Panc1 (cell line): ENCODE data around the gene AGAP2. TPM values are rescaled to one million over a fixed set of nuclear protein-coding genes. Genes with fewer than 3 reads are reported as not detected.

ENCODE experiments used
- ATAC-seq: fragments of 200-7000 bp; cut with Tn5 transposase; 2 replicates; pipeline ENCODE4 v1.9.1; 2020; ENCODE audit warnings: mild to moderate bottlenecking, moderate library complexity
- BruUV-seq: library from RNA; stranded (reverse); fragments of 400-500 nt; replicated peaks from 2 replicates; lab custom pipeline; 2021; lab: Mats Ljungman, UMichigan
- CTCF ChIA-PET: fragments of 300-600 bp; sonication (Branson Sonifier 250); formaldehyde crosslinking; loops from one replicate; lab custom pipeline; 2022; ENCODE audit warnings: antibody characterized with exemption; lab: Charles Lee
- POLR2A ChIA-PET: fragments of 300-600 bp; sonication (Branson Sonifier 250); formaldehyde crosslinking; loops from one replicate; lab custom pipeline; 2022; ENCODE audit warnings: antibody characterized with exemption; lab: Charles Lee
- DNase-seq: peaks from one replicate; pipeline ENCODE4 v3.0.0-alpha.2; 2010; ENCODE audit warnings: low read depth, low spot score
- H3K27ac ChIP-seq: 2 replicates; pipeline ENCODE4 v1.5.1; 2011; ENCODE audit warnings: mild to moderate bottlenecking, low read length, inconsistent platforms
- H3K27me3 ChIP-seq: fragments of 200-500 bp; sonication (Bioruptor generic); 2 replicates; pipeline ENCODE4 v1.6.0; 2014; ENCODE audit warnings: low read length, inconsistent platforms; ENCODE audit not compliant: control insufficient read depth, insufficient read depth
- H3K36me3 ChIP-seq: fragments of 200-500 bp; sonication (Bioruptor generic); 2 replicates; pipeline ENCODE4 v1.5.1; 2014; ENCODE audit warnings: inconsistent platforms, mild to moderate bottlenecking, low read length, moderate library complexity; ENCODE audit not compliant: control insufficient read depth, insufficient read depth
- H3K4me1 ChIP-seq: 2 replicates; pipeline ENCODE4 v1.5.1; 2011; ENCODE audit warnings: inconsistent platforms, mild to moderate bottlenecking, low read length, moderate library complexity; ENCODE audit not compliant: control insufficient read depth, insufficient read depth
- H3K4me3 ChIP-seq, 2 experiments: 2 replicates each; pipeline ENCODE4 v1.5.1; 2011 to 2012; ENCODE audit warnings: low read depth in 2 of 2, low read length in 2 of 2, mild to moderate bottlenecking in 2 of 2, inconsistent platforms in 1 of 2, moderate library complexity in 1 of 2
- H3K9me3 ChIP-seq: fragments of 200-500 bp; sonication (Bioruptor generic); 2 replicates; pipeline ENCODE4 v1.5.1; 2014; ENCODE audit warnings: low read depth, mild to moderate bottlenecking, inconsistent platforms, low read length, moderate library complexity; ENCODE audit not compliant: control insufficient read depth, insufficient read depth
- CTCF ChIP-seq: fragments of 450-650 bp; IDR thresholded peaks from 2 replicates; pipeline ENCODE4 v1.5.1; 2017; ENCODE audit warnings: mild to moderate bottlenecking
- POLR2AphosphoS5 ChIP-seq: IDR thresholded peaks from 2 replicates; pipeline ENCODE4 v1.6.1; 2012; ENCODE audit warnings: mild to moderate bottlenecking, low read depth, low read length, moderate library complexity
- REST ChIP-seq, 2 experiments: IDR thresholded peaks; 2 replicates each; pipeline ENCODE4 v1.6.1; 2011 to 2012; ENCODE audit warnings: low read depth in 2 of 2, control low read depth in 1 of 2, low read length in 1 of 2, mild to moderate bottlenecking in 1 of 2, moderate library complexity in 1 of 2; ENCODE audit not compliant: insufficient read depth in 1 of 2
- SIN3A ChIP-seq: IDR thresholded peaks from 2 replicates; pipeline ENCODE4 v1.6.1; 2012; ENCODE audit warnings: low read depth, mild to moderate bottlenecking, low read length, moderate library complexity, borderline replicate concordance; ENCODE audit not compliant: insufficient read depth
- TCF7L2 ChIP-seq: IDR thresholded peaks from 2 replicates; pipeline ENCODE4 v1.6.1; 2011; ENCODE audit warnings: mild to moderate bottlenecking, low read depth, low read length, inconsistent platforms
- in situ Hi-C: cut with HindIII; loops from 2 replicates; pipeline ENCODE4 v1.10.0; 2016; ENCODE audit warnings: low sequenced_read_pairs, low pct_unique_long_range_greater_than_20kb
- intact Hi-C: fragments of 100-400 bp; cut with micrococcal nuclease; formaldehyde crosslinking; loops from one replicate; pipeline ENCODE4 v1.10.0; 2022; ENCODE audit not compliant: unreplicated experiment
- total RNA-seq: library from RNA; stranded (reverse); gene quantifications from one replicate; pipeline ENCODE4 v1.2.1, GENCODE V29; 2021; ENCODE audit not compliant: unreplicated experiment

Gene AGAP2
- total RNA-seq, 1 experiment from 2014 or later = 0.49 TPM

GRCh38 chr12:57783466-57783801 is 44.9 kb upstream of the AGAP2 start:
- CTCF ChIA-PET = interaction anchor here (0.6 to 1.0 kb wide), 5 partner anchors 10 to 61 kb away, joined by 3 to 6 read pairs (median 3); partner anchors contain the start of gene CYP27B1
- H3K36me3 ChIP-seq = no peaks in the 10 kb centered on the region; the same call in none of the 2 replicates
- in situ Hi-C loops = no loop called here

More at GRCh38 chr12:57783466-57783801, 44.9 kb upstream of the AGAP2 start:
- intact Hi-C loops = no loop called here
- H3K9me3 ChIP-seq = no peaks in the 10 kb centered on the region
- peaks cover 4% of the 10 kb centered on the region for H3K4me1 ChIP-seq
- no TSS peak for BruUV-seq
- TF ChIP-seq POLR2AphosphoS5 (no peak), TCF7L2 (no peak), SIN3A (no peak), CTCF (no peak), REST (IDR thresholded peaks at IDR 0.05; ENCODE audit: insufficient read depth in 1 of 2, low read depth in 2 of 2, low read length in 1 of 2) (no peak)
- no peaks in the 10 kb centered on the region for H3K27me3 ChIP-seq
- peak overlapping the region; percentile 84 for H3K27ac ChIP-seq
- ATAC-seq (no peak), DNase-seq (no peak)
- POLR2A ChIA-PET = no interaction called here
- peak overlapping the region; percentile 76 to 83 for H3K4me3 ChIP-seq
